Natural killer cell (primary cell): Measurements from ENCODE around the gene EHD1. TPM values are rescaled to one million over a fixed set of nuclear protein-coding genes. Genes with fewer than 3 reads are reported as not detected.
A peak's percentile ranks its signal among the peaks of the same experiment; 100 is the strongest.

ENCODE experiments used
- ATAC-seq, 3 donors: fragments of 150-1000 bp in 2 of 3; fragments of 200-7000 bp in 1 of 3; cut with Tn5 transposase; 1 replicate in 1 of 3; 2 replicates in 2 of 3; pipeline ENCODE4 v1.10.0; 2021; ENCODE audit warnings: mild to moderate bottlenecking in 2 of 3, moderate library complexity in 2 of 3
- DNase-seq, 2 donors: peaks; one replicate each; pipeline versions ENCODE4 v3.0.0 to v3.0.0-alpha.2; 2013 to 2021; ENCODE audit warnings: mixed read lengths in 1 of 2
- H3K27ac ChIP-seq: one replicate; pipeline ENCODE4 v1.5.1; 2013; ENCODE audit warnings: mild to moderate bottlenecking, low read length
- H3K27me3 ChIP-seq: one replicate; pipeline ENCODE4 v1.6.1; 2013; ENCODE audit warnings: low read length; ENCODE audit not compliant: control insufficient read depth, insufficient read depth
- H3K36me3 ChIP-seq: one replicate; pipeline ENCODE4 v1.6.1; 2013; ENCODE audit warnings: low read length; ENCODE audit not compliant: control insufficient read depth, insufficient read depth
- H3K4me1 ChIP-seq: one replicate; pipeline ENCODE4 v1.6.1; 2013; ENCODE audit warnings: low read length; ENCODE audit not compliant: control insufficient read depth, insufficient read depth
- H3K4me3 ChIP-seq: one replicate; pipeline ENCODE4 v1.5.1; 2013; ENCODE audit warnings: low read length
- H3K9me3 ChIP-seq: one replicate; pipeline ENCODE4 v1.6.1; 2013; ENCODE audit warnings: low read length; ENCODE audit not compliant: control insufficient read depth, insufficient read depth
- H3K27ac Mint-ChIP-seq, 2 donors: one replicate each; pipeline ENCODE4 v1.8.0; 2022; ENCODE audit warnings: mild to moderate bottlenecking in 2 of 2, mixed read lengths in 2 of 2, moderate library complexity in 1 of 2
- H3K27me3 Mint-ChIP-seq, 2 donors: one replicate each; pipeline ENCODE4 v1.8.0; 2022; ENCODE audit warnings: low read depth in 2 of 2, mixed read lengths in 2 of 2
- H3K36me3 Mint-ChIP-seq: one replicate; pipeline ENCODE4 v1.8.0; 2022; ENCODE audit warnings: mixed read lengths
- H3K4me1 Mint-ChIP-seq, 2 donors: one replicate each; pipeline ENCODE4 v1.8.0; 2022; ENCODE audit warnings: mixed read lengths in 2 of 2
- H3K4me3 Mint-ChIP-seq: one replicate; pipeline ENCODE4 v1.8.0; 2022; ENCODE audit warnings: mild to moderate bottlenecking, moderate library complexity, mixed read lengths
- H3K9me3 Mint-ChIP-seq, 2 donors: one replicate each; pipeline ENCODE4 v1.8.0; 2022; ENCODE audit warnings: mixed read lengths in 2 of 2
- CTCF ChIP-seq: fragments of 200-600 bp; IDR thresholded peaks from one replicate; pipeline ENCODE4 v1.8.0; 2022; ENCODE audit warnings: antibody characterized with exemption
- WGBS: methylation state at CpG from one replicate; pipeline ENCODE4 v1.1.7; 2013; ENCODE audit warnings: missing lambda C conversion rate; ENCODE audit not compliant: insufficient coverage; 5-methylcytosine and 5-hydroxymethylcytosine counted together
- intact Hi-C: fragments of 100-400 bp; cut with micrococcal nuclease; formaldehyde crosslinking; loops from one replicate; pipeline ENCODE4 v1.14.2; 2022
- total RNA-seq, 4 donors: library from RNA; stranded (reverse); fragments of 120-200 nt in 1 of 4; gene quantifications; one replicate each; pipeline versions ENCODE4 v1.2.3 to v1.2.4, GENCODE V29; 2013 to 2022

The EHD1 gene
- total RNA-seq, 3 donors from 2014 or later (not counting 1 experiment from before 2014, with no cell fraction given), result 218 to 246 (median 225) TPM

GRCh38 chr11:64900263-64900678 is 21.9 kb upstream of the EHD1 start:
- H3K9me3 Mint-ChIP-seq, result no peaks in the 10 kb centered on the region
- intact Hi-C loops, result no loop called here
- peaks cover 0 to 12% of the 10 kb centered on the region in 2 donors for H3K4me1 Mint-ChIP-seq
- ATAC-seq (peak; percentile 15 to 35 (median 24)), DNase-seq (peak in 1 of 2 donors; percentile 87)
- no peaks in the 10 kb centered on the region for H3K9me3 ChIP-seq
- no peak for TF ChIP-seq CTCF
- peaks cover 4% of the 10 kb centered on the region for H3K4me1 ChIP-seq
- no peaks in the 10 kb centered on the region for H3K36me3 Mint-ChIP-seq
- H3K36me3 ChIP-seq, result peaks cover 49% of the 10 kb centered on the region
- H3K4me3 Mint-ChIP-seq, result peak overlapping the region; percentile 11
- 79% methylated on average over 14 of the region's 14 CpGs for WGBS
- H3K27me3 ChIP-seq, result no peaks in the 10 kb centered on the region
- H3K27ac ChIP-seq, result no peak overlapping the region
- H3K27me3 Mint-ChIP-seq, result no peaks in the 10 kb centered on the region
- peak overlapping the region; percentile 43 to 82 for H3K27ac Mint-ChIP-seq
- no peak overlapping the region for H3K4me3 ChIP-seq

- no peak for TF ChIP-seq CTCF
These were observed 20.1 kb upstream of the EHD1 start for GRCh38 chr11:64898541-64898940.

GRCh38 chr11:64898076-64898445 is 19.6 kb upstream of the EHD1 start:
- no peaks in the 10 kb centered on the region for H3K36me3 Mint-ChIP-seq
- no peaks in the 10 kb centered on the region for H3K9me3 Mint-ChIP-seq
- no peaks in the 10 kb centered on the region for H3K27me3 Mint-ChIP-seq
- no peak for DNase-seq
- H3K4me1 Mint-ChIP-seq, result peaks cover 0 to 12% of the 10 kb centered on the region in 2 donors
- H3K27ac Mint-ChIP-seq, result no peak overlapping the region
- Histone ChIP-seq H3K4me1 (peaks cover 17% of the 10 kb centered on the region), H3K27me3 (no peaks in the 10 kb centered on the region), H3K36me3 (peaks cover 45% of the 10 kb centered on the region), H3K9me3 (no peaks in the 10 kb centered on the region), H3K4me3 (no peak overlapping the region), H3K27ac (no peak overlapping the region)
- no peak for TF ChIP-seq CTCF
- no peak for ATAC-seq
- WGBS, result 95% methylated on average over 9 of the region's 9 CpGs
- H3K4me3 Mint-ChIP-seq, result no peak overlapping the region
- intact Hi-C loops, result no loop called here

More at GRCh38 chr11:64898541-64898940, 20.1 kb upstream of the EHD1 start:
- H3K27me3 ChIP-seq, result no peaks in the 10 kb centered on the region
- H3K27me3 Mint-ChIP-seq, result no peaks in the 10 kb centered on the region
- peaks cover 0 to 12% of the 10 kb centered on the region in 2 donors for H3K4me1 Mint-ChIP-seq
- no peaks in the 10 kb centered on the region for H3K9me3 ChIP-seq
- H3K4me1 ChIP-seq, result peaks cover 15% of the 10 kb centered on the region
- no peaks in the 10 kb centered on the region for H3K36me3 Mint-ChIP-seq
- H3K27ac ChIP-seq, result no peak overlapping the region
- no peak overlapping the region for H3K4me3 ChIP-seq
- DNase-seq, result no peak
- peak overlapping the region in 1 of 2 donors; percentile 65 for H3K27ac Mint-ChIP-seq
- H3K4me3 Mint-ChIP-seq, result no peak overlapping the region
- H3K9me3 Mint-ChIP-seq, result no peaks in the 10 kb centered on the region
- intact Hi-C loops, result no loop called here
- ATAC-seq, result no peak
- WGBS, result 96% methylated on average over 19 of the region's 19 CpGs
- H3K36me3 ChIP-seq, result peaks cover 48% of the 10 kb centered on the region

GRCh38 chr11:64897381-64898075 is 19.1 kb upstream of the EHD1 start:
- no peak overlapping the region for H3K4me3 ChIP-seq
- no peak overlapping the region for H3K4me3 Mint-ChIP-seq
- H3K9me3 Mint-ChIP-seq, result no peaks in the 10 kb centered on the region
- no peaks in the 10 kb centered on the region for H3K27me3 ChIP-seq
- DNase-seq (no peak), ATAC-seq (no peak)
- no peak for TF ChIP-seq CTCF
- peaks cover 20% of the 10 kb centered on the region for H3K4me1 ChIP-seq
- WGBS, result 98% methylated on average over 19 of the region's 19 CpGs
- peaks cover 0 to 12% of the 10 kb centered on the region in 2 donors for H3K4me1 Mint-ChIP-seq
- no peak overlapping the region for H3K27ac ChIP-seq
- peak overlapping the region; percentile 9 to 60 for H3K27ac Mint-ChIP-seq
- intact Hi-C loops, result no loop called here
- H3K27me3 Mint-ChIP-seq, result no peaks in the 10 kb centered on the region
- H3K36me3 Mint-ChIP-seq, result no peaks in the 10 kb centered on the region
- no peaks in the 10 kb centered on the region for H3K9me3 ChIP-seq
- peaks cover 42% of the 10 kb centered on the region for H3K36me3 ChIP-seq
